Left hindlimb (tissue), 1 donor: Measurements from ENCODE around the gene NUMBL.
A peak's percentile ranks its signal among the peaks of the same experiment; 100 is the strongest.

Experiments used
- DNase-seq: peaks from one replicate; pipeline ENCODE4 v3.0.0-alpha.2; 2018

NUMBL gene

GRCh38 chr19:40716031-40716481, 25.6 kb upstream of the NUMBL start:
- no peak for DNase-seq

- peak; percentile 98 for DNase-seq
Observed at GRCh38 chr19:40714441-40715299, 24.2 kb upstream of the NUMBL start.

- no peak for DNase-seq
Observed at GRCh38 chr19:40713939-40714338, 23.5 kb upstream of the NUMBL start.

- DNase-seq = no peak
Observed at GRCh38 chr19:40709817-40710216, 19.4 kb upstream of the NUMBL start.

GRCh38 chr19:40707615-40708014, 17.2 kb upstream of the NUMBL start:
- DNase-seq = no peak

GRCh38 chr19:40705950-40706619, 15.6 kb upstream of the NUMBL start:
- DNase-seq = no peak

GRCh38 chr19:40705362-40705651, 14.9 kb upstream of the NUMBL start:
- DNase-seq = peak; percentile 80

- peak; percentile 17 for DNase-seq
Observed at GRCh38 chr19:40704491-40705361, 14.3 kb upstream of the NUMBL start.

GRCh38 chr19:40703029-40703755, 12.7 kb upstream of the NUMBL start:
- DNase-seq = no peak

- DNase-seq = no peak
Observed at GRCh38 chr19:40702337-40703012, 12.0 kb upstream of the NUMBL start.

- no peak for DNase-seq
Observed at GRCh38 chr19:40701758-40702157, 11.3 kb upstream of the NUMBL start.

GRCh38 chr19:40700083-40700482, 9.6 kb upstream of the NUMBL start:
- no peak for DNase-seq

GRCh38 chr19:40697007-40697406, 6.6 kb upstream of the NUMBL start:
- no peak for DNase-seq

GRCh38 chr19:40695881-40696280, 5.4 kb upstream of the NUMBL start:
- DNase-seq = no peak

- no peak for DNase-seq
Observed at GRCh38 chr19:40693896-40694295, 3.4 kb upstream of the NUMBL start.

- no peak for DNase-seq
Observed at GRCh38 chr19:40693150-40693788, 2.8 kb upstream of the NUMBL start.

GRCh38 chr19:40692212-40692551, 1.7 kb upstream of the NUMBL start:
- no peak for DNase-seq

GRCh38 chr19:40691421-40692211, 1.2 kb upstream of the NUMBL start:
- no peak for DNase-seq

- peak; percentile 96 for DNase-seq
Observed at GRCh38 chr19:40690693-40691420, 406 bp upstream of the NUMBL start.
